ENCODE results near the gene SDHB.
A peak's percentile ranks its signal among the peaks of the same experiment; 100 is the strongest.

SDHB gene

DNA sequence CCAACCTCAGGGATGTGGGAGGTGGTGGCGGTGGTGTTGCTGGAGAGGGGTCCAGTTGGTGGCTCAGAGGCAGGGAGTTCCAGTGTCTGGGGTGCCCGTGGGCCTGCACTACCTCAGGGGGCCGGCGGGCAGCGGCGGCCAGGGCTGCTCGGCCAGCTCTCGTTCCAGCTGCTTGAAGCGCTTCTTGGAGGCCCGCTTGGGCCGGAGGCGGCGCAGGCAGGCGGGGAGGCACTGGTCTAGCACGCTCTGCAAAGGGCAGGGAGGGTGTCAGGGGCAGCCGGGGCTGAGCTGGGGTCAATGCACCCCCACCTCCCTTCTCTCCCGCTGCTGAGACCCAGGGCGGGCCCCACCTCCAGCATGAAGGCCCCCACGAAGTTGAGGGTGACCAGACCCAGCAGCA lies 67.7 kb downstream of the SDHB start:
- peaks cover 3% of the 10 kb centered on the region for H3K27me3 Mint-ChIP-seq (ENCODE audit: low read depth, poor library complexity)
- TF ChIP-seq, protein P1, sequence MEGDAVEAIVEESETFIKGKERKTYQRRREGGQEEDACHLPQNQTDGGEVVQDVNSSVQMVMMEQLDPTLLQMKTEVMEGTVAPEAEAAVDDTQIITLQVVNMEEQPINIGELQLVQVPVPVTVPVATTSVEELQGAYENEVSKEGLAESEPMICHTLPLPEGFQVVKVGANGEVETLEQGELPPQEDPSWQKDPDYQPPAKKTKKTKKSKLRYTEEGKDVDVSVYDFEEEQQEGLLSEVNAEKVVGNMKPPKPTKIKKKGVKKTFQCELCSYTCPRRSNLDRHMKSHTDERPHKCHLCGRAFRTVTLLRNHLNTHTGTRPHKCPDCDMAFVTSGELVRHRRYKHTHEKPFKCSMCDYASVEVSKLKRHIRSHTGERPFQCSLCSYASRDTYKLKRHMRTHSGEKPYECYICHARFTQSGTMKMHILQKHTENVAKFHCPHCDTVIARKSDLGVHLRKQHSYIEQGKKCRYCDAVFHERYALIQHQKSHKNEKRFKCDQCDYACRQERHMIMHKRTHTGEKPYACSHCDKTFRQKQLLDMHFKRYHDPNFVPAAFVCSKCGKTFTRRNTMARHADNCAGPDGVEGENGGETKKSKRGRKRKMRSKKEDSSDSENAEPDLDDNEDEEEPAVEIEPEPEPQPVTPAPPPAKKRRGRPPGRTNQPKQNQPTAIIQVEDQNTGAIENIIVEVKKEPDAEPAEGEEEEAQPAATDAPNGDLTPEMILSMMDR (IDR thresholded peaks at IDR 0.05), result no peak
- peaks cover 31% of the 10 kb centered on the region for H3K4me1 Mint-ChIP-seq
- no peak for DNase-seq
- no peaks in the 10 kb centered on the region for H3K36me3 Mint-ChIP-seq (ENCODE audit: low read depth)
- no peaks in the 10 kb centered on the region for H3K9me3 Mint-ChIP-seq
- H3K4me3 Mint-ChIP-seq, result no peak overlapping the region
- no peak overlapping the region for H3K27ac Mint-ChIP-seq

DNA sequence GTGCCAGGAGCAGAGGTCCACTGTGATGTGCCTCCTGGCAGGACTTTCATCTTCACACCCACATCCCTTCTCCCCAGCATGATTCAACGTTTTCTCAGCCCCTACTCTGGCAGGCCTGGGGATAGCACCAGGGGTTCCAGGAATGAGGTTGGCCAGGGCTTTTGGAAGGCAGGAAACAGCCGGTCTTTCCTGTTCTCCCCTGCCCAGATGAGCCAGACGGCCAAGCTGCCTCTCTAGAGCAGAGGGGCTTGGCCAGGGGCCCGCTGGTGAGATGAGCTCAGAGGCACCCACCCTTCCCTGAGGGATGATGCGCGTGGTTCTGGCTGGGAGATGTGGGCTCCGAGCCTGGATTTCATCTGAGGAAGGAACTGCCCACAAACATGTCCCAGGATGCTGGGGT lies 69.1 kb downstream of the SDHB start:
- Mint-ChIP-seq H3K27ac (no peak overlapping the region), H3K27me3 (ENCODE audit: low read depth, poor library complexity) (peaks cover 7% of the 10 kb centered on the region), H3K4me3 (no peak overlapping the region), H3K9me3 (no peaks in the 10 kb centered on the region), H3K4me1 (peaks cover 36% of the 10 kb centered on the region), H3K36me3 (ENCODE audit: low read depth) (no peaks in the 10 kb centered on the region)
- TF ChIP-seq, protein P1 (IDR thresholded peaks at IDR 0.05), result no peak
- no peak for DNase-seq

DNA sequence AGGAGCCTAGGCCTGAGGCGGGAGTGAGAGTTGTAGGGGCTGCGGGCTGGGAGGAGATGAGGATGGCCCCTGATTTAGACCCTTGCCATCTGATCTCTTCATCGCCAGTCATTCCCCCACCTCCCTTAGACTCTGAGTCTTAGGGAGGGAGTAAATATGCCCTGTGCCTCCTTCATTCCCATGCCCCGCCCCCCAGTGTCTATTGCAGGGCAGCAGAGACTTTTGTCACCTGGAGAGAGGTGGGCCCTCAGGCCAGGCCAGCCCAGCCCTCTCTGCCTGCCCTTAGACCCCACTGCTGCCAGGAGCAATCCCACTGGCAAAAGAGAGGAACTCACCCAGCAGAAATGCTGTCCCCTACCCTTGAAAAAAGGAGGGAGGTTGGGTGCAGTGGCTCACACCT lies 70.2 kb downstream of the SDHB start:
- no peaks in the 10 kb centered on the region for H3K36me3 Mint-ChIP-seq (ENCODE audit: low read depth)
- H3K27ac Mint-ChIP-seq, result peak overlapping the region; percentile 84
- H3K9me3 Mint-ChIP-seq, result no peaks in the 10 kb centered on the region
- peak overlapping the region; percentile 55 for H3K4me3 Mint-ChIP-seq
- H3K4me1 Mint-ChIP-seq, result peaks cover 45% of the 10 kb centered on the region
- TF ChIP-seq, protein P1 (IDR thresholded peaks at IDR 0.05), result no peak
- H3K27me3 Mint-ChIP-seq (ENCODE audit: low read depth, poor library complexity), result peaks cover 7% of the 10 kb centered on the region
- no peak for DNase-seq

DNA sequence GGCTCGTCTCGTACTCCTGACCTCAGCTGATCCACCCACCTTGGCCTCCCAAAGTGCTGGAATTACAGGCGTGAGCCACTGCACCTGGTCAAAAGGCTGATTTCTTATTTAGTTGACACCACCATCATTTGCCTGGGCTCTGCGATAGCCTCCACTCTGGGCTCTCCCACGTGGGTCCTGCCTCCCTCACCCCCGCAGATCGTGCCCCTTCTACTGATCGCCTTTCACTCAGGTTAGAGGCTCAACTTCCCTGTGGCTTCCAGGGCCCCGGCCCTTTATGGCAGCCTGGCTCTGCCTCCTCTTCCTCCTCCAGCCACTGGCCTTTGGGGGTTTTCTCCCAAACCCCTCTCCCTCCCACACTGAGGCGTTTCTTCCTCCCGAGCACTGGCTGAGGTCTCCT lies 70.9 kb downstream of the SDHB start:
- H3K36me3 Mint-ChIP-seq (ENCODE audit: low read depth), result no peaks in the 10 kb centered on the region
- no peaks in the 10 kb centered on the region for H3K9me3 Mint-ChIP-seq
- no peak for DNase-seq
- peaks cover 7% of the 10 kb centered on the region for H3K27me3 Mint-ChIP-seq (ENCODE audit: low read depth, poor library complexity)
- TF ChIP-seq, protein P1 (IDR thresholded peaks at IDR 0.05), result no peak
- H3K4me1 Mint-ChIP-seq, result peaks cover 53% of the 10 kb centered on the region
- H3K4me3 Mint-ChIP-seq, result peak overlapping the region; percentile 55
- H3K27ac Mint-ChIP-seq, result peak overlapping the region; percentile 84

DNA sequence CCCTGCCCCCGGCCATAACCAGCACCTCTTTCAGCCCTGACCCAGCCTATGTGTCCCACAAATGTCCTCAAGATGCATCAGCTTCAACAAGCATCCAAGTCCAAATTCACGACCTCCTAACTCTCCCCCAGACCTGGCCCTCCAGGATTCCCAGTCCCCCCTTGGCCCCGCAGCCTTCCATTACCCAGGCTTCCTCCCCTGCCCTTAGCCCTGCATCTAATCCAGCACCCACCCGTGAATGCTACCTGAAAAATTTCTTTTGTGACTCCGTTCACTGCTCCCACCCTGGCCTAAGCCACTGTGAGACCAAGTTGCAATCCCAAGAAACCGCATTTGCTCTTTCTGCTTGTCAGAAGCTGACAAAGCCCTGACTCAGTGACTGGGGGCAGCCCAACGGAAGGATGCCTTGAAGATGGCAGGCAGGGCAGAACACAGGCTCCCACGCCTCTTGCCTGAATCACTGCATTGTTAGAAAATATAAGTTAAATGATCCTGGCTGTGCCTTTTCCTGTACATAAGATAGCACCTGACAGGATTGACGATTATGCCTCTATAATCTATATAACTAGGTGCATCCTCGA lies 72.5 kb downstream of the SDHB start:
- Mint-ChIP-seq H3K4me1 (peaks cover 65% of the 10 kb centered on the region), H3K4me3 (peak overlapping the region; percentile 83), H3K27me3 (ENCODE audit: low read depth, poor library complexity) (peaks cover 7% of the 10 kb centered on the region), H3K27ac (no peak overlapping the region), H3K36me3 (ENCODE audit: low read depth) (no peaks in the 10 kb centered on the region), H3K9me3 (no peaks in the 10 kb centered on the region)
- TF ChIP-seq, protein P1 (IDR thresholded peaks at IDR 0.05), result no peak
- no peak for DNase-seq

Data from nephron progenitor cell (in vitro differentiated cells).